HG02970 (cell line): ENCODE measurements around the gene FUCA1.
"Not testable (repeated sequence)": the region's sequence is repeated elsewhere in the genome, so short reads cannot be mapped to it uniquely, and the experiment has no call there.

ENCODE experiments used
- ATAC-seq: cut with Tn5 transposase; IDR thresholded peaks from one replicate; pipeline ENCODE4 v1.9.1; 2021; ENCODE audit warnings: mild to moderate bottlenecking, moderate library complexity, moderate number of reproducible peaks; ENCODE audit not compliant: unreplicated experiment, low FRiP score

Gene FUCA1

GRCh38 chr1:23845163-23845562, 22.9 kb downstream of the FUCA1 start:
- no peak for ATAC-seq

- no peak for ATAC-seq
Measured at GRCh38 chr1:23843644-23844043, 24.4 kb downstream of the FUCA1 start.

- ATAC-seq = no peak
Measured at GRCh38 chr1:23838401-23838866, 29.7 kb downstream of the FUCA1 start.

- ATAC-seq = no peak
Measured at GRCh38 chr1:23837908-23838307, 30.2 kb downstream of the FUCA1 start.

- no peak for ATAC-seq
Measured at GRCh38 chr1:23836037-23836436, 32.1 kb downstream of the FUCA1 start.

GRCh38 chr1:23834156-23834555, 33.9 kb downstream of the FUCA1 start:
- ATAC-seq = not testable (repeated sequence)

GRCh38 chr1:23827717-23828116, 40.4 kb downstream of the FUCA1 start:
- no peak for ATAC-seq

GRCh38 chr1:23826590-23826989, 41.5 kb downstream of the FUCA1 start:
- ATAC-seq = not testable (repeated sequence)

GRCh38 chr1:23825762-23826522, 42.1 kb downstream of the FUCA1 start:
- ATAC-seq = no peak

- peak; percentile 81 for ATAC-seq
Measured at GRCh38 chr1:23825076-23825761, 42.9 kb downstream of the FUCA1 start, which contains the start of gene HMGCL. Gene HMGCL, minus strand, starts transcription at chr1:23825429. Its CDS starts 14 bp downstream, at chr1:23825415.

GRCh38 chr1:23824711-23825075, 43.4 kb downstream of the FUCA1 start:
- ATAC-seq = no peak

GRCh38 chr1:23823767-23824166, 44.3 kb downstream of the FUCA1 start:
- no peak for ATAC-seq

GRCh38 chr1:23817633-23818032, 50.5 kb downstream of the FUCA1 start:
- ATAC-seq = no peak

- no peak for ATAC-seq
Measured at GRCh38 chr1:23816906-23817305, 51.2 kb downstream of the FUCA1 start.

- no peak for ATAC-seq
Measured at GRCh38 chr1:23816361-23816760, 51.7 kb downstream of the FUCA1 start.

- no peak for ATAC-seq
Measured at GRCh38 chr1:23814016-23814415, 54.1 kb downstream of the FUCA1 start.

- ATAC-seq = peak; percentile 54
Measured at GRCh38 chr1:23810818-23811540, 57.1 kb downstream of the FUCA1 start.

- no peak for ATAC-seq
Measured at GRCh38 chr1:23809751-23810171, 58.3 kb downstream of the FUCA1 start.

- ATAC-seq = no peak
Measured at GRCh38 chr1:23807453-23807852, 60.6 kb downstream of the FUCA1 start.

GRCh38 chr1:23806280-23806679, 61.8 kb downstream of the FUCA1 start:
- ATAC-seq = no peak

GRCh38 chr1:23805025-23805424, 63.1 kb downstream of the FUCA1 start:
- ATAC-seq = no peak
